HepG2 (cell line): ENCODE measurements around the gene ITGA6. TPM values are rescaled to one million over a fixed set of nuclear protein-coding genes. Genes with fewer than 3 reads are reported as not detected.

Experiments used
- ARHGAP35 ChIP-seq: sonication (generic); formaldehyde crosslinking; IDR thresholded peaks from 2 replicates; pipeline ENCODE4 v1.9.0; 2022; ENCODE audit warnings: mild to moderate bottlenecking, inconsistent platforms, moderate library complexity, missing genetic modification reagents, borderline replicate concordance
- CERS6 ChIP-seq: sonication (generic); formaldehyde crosslinking; IDR thresholded peaks from 2 replicates; pipeline ENCODE4 v1.5.0; 2020; ENCODE audit warnings: missing genetic modification reagents
- FOXJ3 ChIP-seq: sonication (generic); formaldehyde crosslinking; IDR thresholded peaks from 2 replicates; pipeline ENCODE4 v1.4.0; 2020; ENCODE audit warnings: missing genetic modification reagents, mild to moderate bottlenecking, borderline replicate concordance
- GLI4 ChIP-seq: sonication (generic); formaldehyde crosslinking; IDR thresholded peaks from 2 replicates; pipeline ENCODE4 v1.5.1; 2020; ENCODE audit warnings: missing genetic modification reagents, mild to moderate bottlenecking, moderate library complexity, borderline replicate concordance
- GPN1 ChIP-seq: sonication (generic); formaldehyde crosslinking; IDR thresholded peaks from 2 replicates; pipeline ENCODE4 v1.5.1; 2020; ENCODE audit warnings: missing genetic modification reagents, borderline replicate concordance
- TFE3 ChIP-seq: IDR thresholded peaks from 2 replicates; pipeline ENCODE4 v1.6.1; 2016
- TIGD3 ChIP-seq: sonication (generic); formaldehyde crosslinking; IDR thresholded peaks from 2 replicates; pipeline ENCODE4 v1.5.1; 2020; ENCODE audit warnings: mild to moderate bottlenecking, missing genetic modification reagents, borderline replicate concordance
- ZNF205 ChIP-seq: IDR thresholded peaks from 2 replicates; pipeline ENCODE4 v1.6.1; 2018; ENCODE audit warnings: missing biosample characterization, missing genetic modification reagents
- ZNF362 ChIP-seq: sonication (generic); formaldehyde crosslinking; IDR thresholded peaks from 2 replicates; pipeline ENCODE4 v1.4.0; 2020; ENCODE audit warnings: missing genetic modification reagents, mild to moderate bottlenecking, borderline replicate concordance
- polyA plus RNA-seq, 8 experiments: library from polyadenylated mRNA; depleted of rRNA in 3 of 8; stranded (reverse) in 7 of 8; unstranded in 1 of 8; fragments of >200 nt; fragmentation: Illumina TruSeq in 4 of 8; extraction: Trizol in 4 of 8; gene quantifications; 2 replicates each; pipeline versions ENCODE4 v1.2.1 to v1.2.3, GENCODE V29; 2011 to 2016; ENCODE audit warnings: low read depth in 4 of 8, missing spikeins in 1 of 8, mixed read lengths in 1 of 8; ENCODE audit not compliant: insufficient read depth in 1 of 8
- total RNA-seq, 5 experiments: library from RNA; depleted of rRNA; stranded (reverse); fragments of >200 nt; fragmentation: Illumina TruSeq; extraction: Trizol; gene quantifications; 2 replicates each; pipeline ENCODE4 v1.2.3, GENCODE V29; 2016; ENCODE audit warnings: low read depth in 1 of 5

Gene ITGA6
- total and polyA plus RNA-seq, 2 of the 13 experiments (the other 11 are each of a cell fraction or from before 2014, with no cell fraction given), result 24.0 to 92.5 TPM

- no peak for TF ChIP-seq TIGD3 (CRISPR knock-in tag)
- no peak for TF ChIP-seq ZNF205 (CRISPR knock-in tag)
- TF ChIP-seq GLI4 (CRISPR knock-in tag), result no peak
- no peak for TF ChIP-seq ARHGAP35 (CRISPR knock-in tag)
- no peak for TF ChIP-seq FOXJ3 (CRISPR knock-in tag)
- TF ChIP-seq ZNF362, result no peak
- no peak for TF ChIP-seq TFE3 (CRISPR knock-in tag)
- TF ChIP-seq CERS6, result no peak
- no peak for TF ChIP-seq GPN1 (CRISPR knock-in tag)
Measured at GRCh38 chr2:172448544-172449267, 21.3 kb downstream of the ITGA6 start (continued).
